C1 segment of cervical spinal cord (tissue), 14 donors: ENCODE data around the gene YY2.
"Not testable (repeated sequence)": the region's sequence is repeated elsewhere in the genome, so short reads cannot be mapped to it uniquely, and the experiment has no call there.

Experiments used
- DNase-seq, 14 donors: peaks; one replicate each; lab custom pipeline; 2025; lab: John Stamatoyannopoulos, UW

Gene YY2

DNA sequence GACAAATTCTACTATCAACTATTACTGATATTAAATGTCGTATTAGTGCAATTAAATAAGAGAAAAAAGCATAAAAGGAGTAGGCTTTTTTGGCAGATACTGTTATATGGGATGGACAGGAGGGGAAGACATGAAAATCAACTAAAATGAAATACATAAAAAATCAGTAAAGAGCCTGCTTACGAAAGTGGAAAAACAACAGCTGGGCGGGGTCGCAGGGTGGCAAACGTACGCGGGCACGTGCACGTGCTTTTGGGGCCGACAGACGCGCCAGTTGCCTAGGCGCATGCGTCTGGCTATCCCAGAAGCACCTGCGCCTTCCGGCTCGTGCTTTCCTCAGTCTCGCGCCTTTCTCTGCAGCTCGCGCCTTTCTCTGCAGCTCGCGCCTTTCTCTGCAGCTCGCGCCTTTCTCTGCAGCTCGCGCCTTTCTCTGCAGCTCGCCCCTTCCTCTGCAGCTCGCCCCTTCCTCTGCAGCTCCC is at the start of gene YY2:
Gene YY2 (plus strand): TSS at position 51 of the 479 bp plus-strand sequence. CDS start 498 bp downstream, outside the sequence.
- DNase-seq, result no peak

- no peak for DNase-seq
Observed at GRCh38 chrX:21806691-21807090, 49.1 kb upstream of the YY2 start.

DNA sequence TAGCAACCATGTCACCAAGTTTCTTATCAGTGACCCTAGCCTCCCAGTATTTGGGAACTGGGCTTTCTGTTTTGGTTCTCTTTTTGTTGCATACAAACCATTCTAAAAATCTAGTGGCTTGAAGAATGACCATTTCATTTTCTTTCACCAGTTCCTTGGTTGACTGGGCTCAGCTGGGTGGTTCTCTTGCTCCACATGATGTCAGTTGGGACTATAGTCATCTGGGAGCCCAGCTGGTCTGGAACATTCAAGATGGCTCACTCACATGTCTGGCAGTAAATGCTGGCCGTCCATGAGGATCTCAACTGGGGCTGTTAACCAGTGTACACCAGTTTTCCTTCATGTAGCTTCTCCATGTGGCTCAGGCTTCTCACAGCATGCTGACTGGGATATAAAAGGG is 44.0 kb upstream of the YY2 start:
- DNase-seq, result no peak

DNA sequence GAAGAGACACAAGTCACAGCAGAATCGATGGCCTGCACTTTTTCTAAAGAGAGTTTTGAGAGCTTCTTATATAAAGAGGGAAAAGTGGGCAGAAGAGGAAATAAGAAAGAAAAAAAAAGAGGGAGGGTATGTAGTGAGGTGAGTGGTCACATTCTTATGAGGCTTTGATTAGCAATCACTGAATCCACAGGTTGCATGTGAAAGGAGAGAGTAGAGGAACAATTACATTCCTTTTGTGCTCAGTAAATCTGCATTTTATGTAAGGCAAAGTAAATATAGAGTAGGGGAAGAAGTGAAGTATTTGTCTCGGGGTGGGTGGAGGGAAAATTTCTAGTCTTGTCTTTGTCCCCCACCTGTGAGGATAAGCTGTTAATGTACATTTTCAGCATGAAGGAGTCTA is 43.2 kb upstream of the YY2 start:
- no peak for DNase-seq

- DNase-seq, result no peak
Observed at GRCh38 chrX:21813612-21814368, 42.0 kb upstream of the YY2 start.

DNA sequence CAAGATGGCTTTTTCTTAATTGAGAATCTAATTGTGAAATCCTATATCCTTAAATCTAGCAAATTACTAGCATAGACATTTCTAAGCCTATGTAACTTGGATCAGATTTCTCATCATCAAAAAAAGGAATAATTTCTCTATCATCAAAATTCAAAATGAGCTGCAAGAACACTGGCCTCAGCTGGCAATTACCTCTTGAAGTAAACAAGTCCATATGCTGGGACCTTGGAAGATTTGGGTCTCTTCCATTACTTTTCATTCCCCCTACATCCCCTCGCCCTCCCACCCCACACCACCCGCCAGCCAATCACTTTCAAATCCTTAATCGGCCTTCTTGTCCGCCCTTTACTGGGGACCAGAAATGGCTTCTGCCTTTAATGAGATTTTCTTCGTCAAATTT is 39.7 kb upstream of the YY2 start:
- DNase-seq, result peak in 1 of 14 donors; percentile 8

DNA sequence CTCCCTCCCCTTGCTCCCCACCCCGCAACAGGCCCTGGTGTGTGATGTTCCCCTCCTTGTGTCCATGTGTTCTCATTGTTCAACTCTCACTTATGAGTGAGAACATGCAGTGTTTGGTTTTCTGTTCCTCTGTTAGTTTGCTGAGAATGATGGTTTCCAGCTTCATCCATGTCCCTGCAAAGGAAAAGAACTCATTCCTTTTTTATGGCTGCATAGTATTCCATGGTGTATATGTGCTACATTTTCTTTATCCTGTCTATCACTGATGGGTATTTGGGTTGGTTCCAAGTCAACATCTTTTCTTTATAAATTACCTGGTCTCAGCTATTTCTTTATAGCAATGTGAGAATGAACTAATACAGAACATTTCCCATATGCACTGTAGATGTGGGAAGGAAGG is 35.6 kb upstream of the YY2 start:
- DNase-seq, result not testable (repeated sequence)

DNA sequence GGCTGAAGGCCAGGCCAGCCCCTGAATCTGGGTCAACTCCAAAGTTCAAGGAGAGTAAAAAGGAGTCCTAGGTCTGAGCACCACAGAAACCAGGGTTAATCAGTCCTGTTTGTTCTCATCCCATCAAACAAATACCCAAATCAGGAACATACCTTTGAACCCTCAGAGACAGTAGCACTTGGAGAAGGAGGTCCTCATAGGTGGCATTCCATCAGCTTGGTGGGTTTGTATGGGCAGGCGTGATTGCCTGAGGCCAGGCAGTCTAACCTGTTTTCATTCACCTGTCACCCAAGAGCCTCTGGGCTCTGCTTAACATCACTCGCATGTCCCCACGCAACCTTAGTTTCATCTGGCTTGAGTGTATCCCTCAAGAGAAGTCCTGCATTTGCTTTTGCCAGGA is 33.9 kb upstream of the YY2 start:
- no peak for DNase-seq

- DNase-seq, result no peak
Observed at GRCh38 chrX:21831496-21831895, 24.3 kb upstream of the YY2 start.

GRCh38 chrX:21837056-21837455 is 18.7 kb upstream of the YY2 start:
- peak in 2 of 14 donors; percentile 0 to 24 for DNase-seq

- no peak for DNase-seq
Observed at GRCh38 chrX:21838937-21839333, 16.9 kb upstream of the YY2 start.

DNA sequence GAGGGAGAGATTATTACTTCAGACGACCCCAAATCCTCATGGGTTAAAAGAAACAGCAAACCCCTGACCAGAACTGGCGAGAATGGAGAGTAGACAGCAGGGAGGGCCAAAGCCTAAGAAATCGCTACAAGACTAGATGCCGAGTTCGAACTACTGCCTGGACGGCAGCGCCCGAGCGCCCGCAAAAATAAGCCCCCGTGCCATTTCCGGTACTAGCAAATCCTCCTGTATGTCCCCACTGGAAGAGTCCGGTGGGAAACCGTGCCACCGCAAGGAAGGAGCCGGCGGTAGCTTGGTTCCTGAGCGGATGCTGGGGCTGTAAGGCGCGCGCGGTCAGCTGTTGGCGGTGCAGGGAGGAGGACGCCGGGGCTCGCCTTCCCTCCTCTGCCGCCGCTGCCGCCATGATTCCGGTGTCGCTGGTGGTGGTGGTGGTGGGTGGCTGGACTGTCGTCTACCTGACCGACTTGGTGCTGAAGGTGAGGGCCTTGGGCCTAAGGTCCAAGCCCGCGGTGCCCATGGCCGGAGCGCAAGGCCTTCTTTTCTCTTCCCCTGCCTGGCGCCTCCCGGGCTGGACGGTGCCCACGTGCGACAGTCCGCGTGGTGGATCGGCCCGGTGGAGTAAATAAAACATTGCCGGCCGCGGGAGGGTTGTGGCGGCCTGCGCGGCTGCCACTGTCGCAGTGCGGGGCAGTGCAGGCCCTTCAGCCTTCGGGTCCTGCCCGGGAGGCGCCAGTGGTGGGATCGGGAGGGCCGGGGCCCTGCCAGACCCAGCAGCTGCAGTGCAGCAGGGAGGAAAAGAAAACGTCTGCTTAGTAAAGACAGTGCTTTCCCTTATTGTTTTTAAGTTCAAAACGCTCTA is 16.2 kb upstream of the YY2 start, which contains the start of gene MBTPS2:
Gene MBTPS2 (plus strand): TSS at position 284 of the 859 bp plus-strand sequence. CDS start 118 bp downstream, at position 402.
- DNase-seq, result peak in 13 of 14 donors; percentile 14 to 86 (median 71)

DNA sequence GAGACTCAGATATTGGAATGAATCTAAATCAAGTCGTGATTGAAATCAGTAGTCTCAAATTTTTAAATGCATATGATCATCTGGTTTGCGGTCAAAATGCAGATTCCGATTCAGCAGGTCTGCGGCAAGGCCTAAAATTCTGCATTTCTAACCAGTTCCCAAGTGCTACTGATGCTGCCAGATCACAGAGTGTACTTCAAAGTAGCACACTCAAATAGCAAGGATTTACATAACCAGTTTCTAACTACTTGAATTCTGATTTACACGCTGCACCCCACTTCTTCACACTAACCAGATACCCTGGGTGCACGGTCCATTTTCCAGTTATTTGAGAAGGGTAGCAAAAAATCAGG is 15.6 kb upstream of the YY2 start:
- no peak for DNase-seq

- no peak for DNase-seq
Observed at GRCh38 chrX:21843179-21843578, 12.6 kb upstream of the YY2 start.

- no peak for DNase-seq
Observed at GRCh38 chrX:21845096-21845495, 10.7 kb upstream of the YY2 start.

- DNase-seq, result peak in 1 of 14 donors; percentile 84
Observed at GRCh38 chrX:21847342-21847741, 8.4 kb upstream of the YY2 start.

- no peak for DNase-seq
Observed at GRCh38 chrX:21853578-21853977, 2.2 kb upstream of the YY2 start.

GRCh38 chrX:21856504-21856903 is 717 bp downstream of the YY2 start:
- DNase-seq, result no peak

DNA sequence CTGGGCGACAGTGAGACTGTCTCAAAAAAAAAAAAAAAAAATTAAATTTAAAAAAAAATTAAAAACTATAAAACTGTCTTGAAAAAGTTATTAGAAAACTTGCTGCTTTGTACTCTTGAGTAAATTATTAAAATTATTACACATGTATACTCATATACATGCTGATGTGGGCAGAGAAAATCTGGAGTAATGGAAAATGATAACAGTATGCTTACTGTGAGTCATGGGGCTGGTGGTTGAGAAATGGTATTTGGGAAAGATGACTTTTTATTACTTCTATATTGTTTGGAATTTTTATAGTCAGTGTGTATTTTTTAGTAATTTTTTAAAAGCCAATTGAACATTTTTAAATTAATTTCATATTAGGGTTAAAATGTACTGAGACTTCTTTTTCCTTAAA is 7.5 kb downstream of the YY2 start:
- DNase-seq, result no peak

- no peak for DNase-seq
Observed at GRCh38 chrX:21865436-21865835, 9.6 kb downstream of the YY2 start.

DNA sequence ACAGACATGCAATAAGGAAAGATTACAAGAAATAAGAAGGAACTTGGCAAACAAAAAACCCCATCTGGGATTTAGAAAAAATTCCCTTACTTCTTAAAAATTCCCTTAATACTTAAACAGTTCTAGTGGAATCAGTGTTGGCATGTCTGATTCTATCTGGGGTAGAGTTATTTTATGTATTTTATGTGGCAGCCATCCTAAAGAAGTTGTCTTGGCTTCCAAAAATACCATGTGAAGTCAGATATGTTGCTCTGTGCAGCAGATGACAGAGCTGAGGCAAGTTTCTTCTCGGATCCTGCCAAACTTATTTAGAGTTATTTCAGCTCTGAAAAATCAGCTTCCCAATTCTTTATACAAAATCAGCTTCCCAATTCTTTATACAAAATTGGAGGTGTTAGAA is 14.7 kb downstream of the YY2 start:
- DNase-seq, result no peak

DNA sequence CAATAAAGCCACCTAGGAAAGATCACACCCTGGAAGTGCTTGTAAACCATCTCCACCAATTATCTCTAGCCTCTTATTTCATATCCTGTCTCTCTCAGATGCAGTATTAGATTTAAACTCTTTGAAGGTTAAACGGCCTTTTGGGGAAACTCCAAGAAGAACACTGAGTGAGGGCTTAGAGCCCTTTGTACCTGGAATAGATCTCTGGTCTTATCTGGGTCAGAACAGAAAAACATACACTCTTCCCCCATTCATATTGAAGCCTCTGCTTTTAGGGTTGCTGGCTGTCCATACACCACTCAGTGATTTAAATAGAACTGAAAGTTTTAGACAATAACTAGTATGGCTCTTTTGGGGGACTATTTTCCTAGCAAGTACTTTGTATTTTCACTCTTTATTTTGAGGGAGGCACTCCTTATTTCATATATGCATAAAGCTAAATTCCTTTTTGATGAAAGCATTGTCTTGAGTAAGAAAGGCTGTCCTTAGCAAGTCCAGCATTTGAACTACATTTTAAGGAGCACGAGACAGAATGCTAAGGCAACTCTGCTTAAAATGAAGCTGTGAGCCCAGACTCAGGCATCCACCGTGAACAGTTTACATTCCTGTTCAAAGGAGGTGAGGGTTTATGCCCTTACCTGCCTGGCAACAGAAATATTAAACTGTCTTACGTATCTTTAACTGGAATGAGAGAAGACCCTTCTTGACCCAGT is 17.4 kb downstream of the YY2 start:
- DNase-seq, result no peak
